ENCODE measurements around the gene KCTD12.

The KCTD12 gene

GRCh38 chr13:76887076-76887563 lies 915 bp upstream of the KCTD12 start:
- DNase-seq (ENCODE audit: low spot score): no peak

- DNase-seq (ENCODE audit: low spot score): no peak
Observed at GRCh38 chr13:76886005-76886291, 257 bp downstream of the KCTD12 start.

GRCh38 chr13:76885203-76886004 lies 801 bp downstream of the KCTD12 start:
- DNase-seq (ENCODE audit: low spot score): no peak

- DNase-seq (ENCODE audit: low spot score): no peak
Observed at GRCh38 chr13:76884907-76885202, 1.4 kb downstream of the KCTD12 start.

- DNase-seq (ENCODE audit: low spot score): no peak
Observed at GRCh38 chr13:76884186-76884906, 1.9 kb downstream of the KCTD12 start.

GRCh38 chr13:76883236-76883635 lies 3.0 kb downstream of the KCTD12 start:
- no peak for DNase-seq (ENCODE audit: low spot score)

GRCh38 chr13:76882431-76882830 lies 3.8 kb downstream of the KCTD12 start:
- no peak for DNase-seq (ENCODE audit: low spot score)

GRCh38 chr13:76879883-76880270 lies 6.3 kb downstream of the KCTD12 start:
- DNase-seq (ENCODE audit: low spot score): no peak

- DNase-seq (ENCODE audit: low spot score): no peak
Observed at GRCh38 chr13:76879203-76879882, 6.9 kb downstream of the KCTD12 start.

- no peak for DNase-seq (ENCODE audit: low spot score)
Observed at GRCh38 chr13:76878043-76878442, 8.2 kb downstream of the KCTD12 start.

- no peak for DNase-seq (ENCODE audit: low spot score)
Observed at GRCh38 chr13:76875271-76875815, 10.9 kb downstream of the KCTD12 start.

GRCh38 chr13:76874479-76874878 lies 11.7 kb downstream of the KCTD12 start:
- DNase-seq (ENCODE audit: low spot score): no peak

- DNase-seq (ENCODE audit: low spot score): no peak
Observed at GRCh38 chr13:76873445-76873844, 12.8 kb downstream of the KCTD12 start.

- DNase-seq (ENCODE audit: low spot score): no peak
Observed at GRCh38 chr13:76872675-76873074, 13.5 kb downstream of the KCTD12 start.

- DNase-seq (ENCODE audit: low spot score): no peak
Observed at GRCh38 chr13:76871432-76871831, 14.8 kb downstream of the KCTD12 start.

GRCh38 chr13:76868371-76868770 lies 17.8 kb downstream of the KCTD12 start:
- no peak for DNase-seq (ENCODE audit: low spot score)

GRCh38 chr13:76865996-76866503 lies 20.2 kb downstream of the KCTD12 start:
- no peak for DNase-seq (ENCODE audit: low spot score)

GRCh38 chr13:76865109-76865508 lies 21.1 kb downstream of the KCTD12 start:
- DNase-seq (ENCODE audit: low spot score): no peak

- no peak for DNase-seq (ENCODE audit: low spot score)
Observed at GRCh38 chr13:76864259-76864658, 21.9 kb downstream of the KCTD12 start.

- no peak for DNase-seq (ENCODE audit: low spot score)
Observed at GRCh38 chr13:76863022-76863421, 23.2 kb downstream of the KCTD12 start.

GRCh38 chr13:76861859-76862258 lies 24.3 kb downstream of the KCTD12 start:
- no peak for DNase-seq (ENCODE audit: low spot score)

- DNase-seq (ENCODE audit: low spot score): no peak
Observed at GRCh38 chr13:76860706-76861105, 25.5 kb downstream of the KCTD12 start.

- DNase-seq (ENCODE audit: low spot score): no peak
Observed at GRCh38 chr13:76854894-76855293, 31.3 kb downstream of the KCTD12 start.
